A549 (cell line): ENCODE data around the gene NOX3. TPM values are rescaled to one million over a fixed set of nuclear protein-coding genes. Genes with fewer than 3 reads are reported as not detected.
"Not testable (repeated sequence)": the region's sequence is repeated elsewhere in the genome, so short reads cannot be mapped to it uniquely, and the experiment has no call there.

Experiments
- ATAC-seq, 2 experiments: fragments of 200-7000 bp in 1 of 2; fragments of >200 bp in 1 of 2; cut with Nextera tagmentation in 1 of 2; cut with Tn5 transposase in 1 of 2; 3 replicates each; pipeline versions ENCODE4 v1.8.0 to v1.9.1; 2018 to 2020; ENCODE audit warnings: mild to moderate bottlenecking in 1 of 2, moderate library complexity in 1 of 2
- CTCF ChIA-PET: fragments of 300-600 bp; sonication (Branson Sonifier 250); formaldehyde crosslinking; extraction: SDS; loops from one replicate; lab custom pipeline; 2021; ENCODE audit warnings: antibody characterized with exemption, inconsistent platforms; lab: Yijun Ruan, JAX
- POLR2A ChIA-PET: fragments of 350-600 bp; formaldehyde crosslinking; extraction: SDS; loops from one replicate; lab custom pipeline; 2021; ENCODE audit warnings: antibody characterized with exemption, inconsistent platforms; lab: Yijun Ruan, JAX
- DNase-seq, 2 experiments: peaks; one replicate each; pipeline versions ENCODE4 v3.0.0 to v3.0.0-alpha.2; 2011 to 2016; ENCODE audit warnings: low read depth in 1 of 2, low spot score in 1 of 2
- FAIRE-seq: peaks from 2 replicates; lab custom pipeline; 2011; peaks lifted over from hg19 to GRCh38; lab: Jason Lieb, UNC
- H3K27ac ChIP-seq, 2 experiments: fragments of >200 bp; sonication (Bioruptor Twin); formaldehyde crosslinking; 3 replicates each; pipeline ENCODE4 v1.5.1; 2016 to 2017
- H3K4me1 ChIP-seq: fragments of >200 bp; sonication (Bioruptor Twin); formaldehyde crosslinking; 3 replicates; pipeline ENCODE4 v1.6.1; 2016
- H3K4me2 ChIP-seq: fragments of >200 bp; sonication (Bioruptor Twin); formaldehyde crosslinking; 3 replicates; pipeline ENCODE4 v1.6.1; 2016
- H3K4me3 ChIP-seq: fragments of >200 bp; sonication (Bioruptor Twin); formaldehyde crosslinking; 3 replicates; pipeline ENCODE4 v1.5.1; 2016
- H3K9me3 ChIP-seq: fragments of >200 bp; sonication (Bioruptor Twin); formaldehyde crosslinking; 3 replicates; pipeline ENCODE4 v1.6.1; 2016
- ATOH8 ChIP-seq: fragments of 250-450 bp; sonication (Bioruptor Pico); IDR thresholded peaks from 2 replicates; pipeline ENCODE4 v1.5.0; 2020; ENCODE audit warnings: low read depth, mild to moderate bottlenecking, moderate library complexity
- CBX8 ChIP-seq: fragments of 200-600 bp; sonication (generic); IDR thresholded peaks from 2 replicates; pipeline ENCODE4 v1.6.1; 2016
- CHD4 ChIP-seq: fragments of 200-600 bp; sonication (generic); IDR thresholded peaks from 2 replicates; pipeline ENCODE4 v1.6.1; 2016; ENCODE audit warnings: antibody characterized with exemption, mild to moderate bottlenecking, borderline replicate concordance
- CTCF ChIP-seq: fragments of >200 bp; sonication (Bioruptor Twin); formaldehyde crosslinking; IDR thresholded peaks from 3 replicates; pipeline ENCODE4 v1.5.1; 2016
- EHF ChIP-seq: fragments of 250-450 bp; sonication (Bioruptor Pico); IDR thresholded peaks from 2 replicates; pipeline ENCODE4 v1.5.0; 2020; ENCODE audit warnings: mild to moderate bottlenecking
- EHMT2 ChIP-seq: fragments of 200-600 bp; sonication (generic); IDR thresholded peaks from 2 replicates; pipeline ENCODE4 v1.6.1; 2016; ENCODE audit warnings: antibody characterized with exemption, low read depth, mild to moderate bottlenecking, moderate library complexity
- ESRRA ChIP-seq: fragments of 150-350 bp; IDR thresholded peaks from 2 replicates; pipeline ENCODE4 v1.6.1; 2014; ENCODE audit warnings: mild to moderate bottlenecking, low read length, borderline replicate concordance
- FOXS1 ChIP-seq: fragments of 250-450 bp; sonication (Bioruptor Pico); IDR thresholded peaks from 2 replicates; pipeline ENCODE4 v1.5.0; 2020; ENCODE audit warnings: mild to moderate bottlenecking, moderate library complexity
- JUNB ChIP-seq: fragments of >200 bp; sonication (Bioruptor Twin); formaldehyde crosslinking; IDR thresholded peaks from 2 replicates; pipeline ENCODE4 v1.6.1; 2016
- MAZ ChIP-seq: fragments of 150-350 bp; IDR thresholded peaks from 2 replicates; pipeline ENCODE4 v1.6.1; 2014; ENCODE audit warnings: antibody characterized with exemption, low read depth, low read length, borderline replicate concordance
- MYC ChIP-seq: IDR thresholded peaks from 2 replicates; pipeline ENCODE4 v1.6.1; 2012; ENCODE audit warnings: mild to moderate bottlenecking, inconsistent platforms, low read length, improper control_type of control experiment, borderline replicate concordance
- PHF8 ChIP-seq: fragments of 200-600 bp; sonication (generic); IDR thresholded peaks from 2 replicates; pipeline ENCODE4 v1.6.1; 2016; ENCODE audit warnings: low read depth, mild to moderate bottlenecking, antibody characterized with exemption, moderate library complexity, borderline replicate concordance
- POLR2A ChIP-seq: IDR thresholded peaks from 2 replicates; pipeline ENCODE4 v1.6.1; 2012; ENCODE audit warnings: mild to moderate bottlenecking, low read length
- POLR2AphosphoS2 ChIP-seq: conservative IDR thresholded peaks from 2 replicates; pipeline ENCODE4 v1.6.1; 2012; ENCODE audit warnings: low read length, improper control_type of control experiment, inconsistent platforms
- RARB ChIP-seq: fragments of 250-450 bp; sonication (Bioruptor Pico); IDR thresholded peaks from 2 replicates; pipeline ENCODE4 v1.8.0; 2021; ENCODE audit warnings: mild to moderate bottlenecking, moderate library complexity
- RCOR1 ChIP-seq: fragments of 150-350 bp; IDR thresholded peaks from 2 replicates; pipeline ENCODE4 v1.6.1; 2014; ENCODE audit warnings: antibody characterized with exemption, low read length, low read depth
- RNF2 ChIP-seq: fragments of 200-600 bp; sonication (generic); IDR thresholded peaks from 2 replicates; pipeline ENCODE4 v1.6.1; 2016; ENCODE audit warnings: low read depth, mild to moderate bottlenecking, antibody characterized with exemption, moderate library complexity, borderline replicate concordance
- TP53 ChIP-seq: fragments of 250-450 bp; sonication (Bioruptor Pico); IDR thresholded peaks from 2 replicates; pipeline ENCODE4 v1.5.0; 2021; ENCODE audit warnings: mild to moderate bottlenecking, moderate library complexity
- ZFP36 ChIP-seq: fragments of 450-650 bp; IDR thresholded peaks from 2 replicates; pipeline ENCODE4 v1.6.1; 2014; ENCODE audit warnings: borderline replicate concordance; ENCODE audit not compliant: partially characterized antibody
- WGBS: methylation state at CpG from one replicate; pipeline ENCODE4 v1.1.6; 2017; ENCODE audit errors: missing lambda C conversion rate; 5-methylcytosine and 5-hydroxymethylcytosine counted together
- polyA plus RNA-seq, 4 experiments: library from polyadenylated mRNA; depleted of rRNA in 3 of 4; stranded (reverse); fragments of >200 nt; fragmentation: RNase III in 1 of 4; extraction: RNeasy Plus Mini Kit Qiagen cat#74134 plus additional on column Dnase treatment in 1 of 4; gene quantifications; 2 replicates in 3 of 4; 3 replicates in 1 of 4; pipeline ENCODE4 v1.2.3, GENCODE V29; 2011 to 2017
- TF ChIP-seq, protein P1 (sequence below): fragments of 150-350 bp; IDR thresholded peaks from 2 replicates; pipeline ENCODE4 v1.6.1; 2014; ENCODE audit warnings: low read depth, mild to moderate bottlenecking, low read length
- TF ChIP-seq, protein P2 (sequence below): fragments of 250-450 bp; sonication (Bioruptor Pico); IDR thresholded peaks from 2 replicates; pipeline ENCODE4 v1.5.0; 2021; ENCODE audit warnings: mild to moderate bottlenecking, moderate library complexity, borderline replicate concordance
- TF ChIP-seq, protein P3 (sequence below): fragments of 450-650 bp; IDR thresholded peaks from 2 replicates; pipeline ENCODE4 v1.6.1; 2014; ENCODE audit warnings: antibody characterized with exemption

The NOX3 gene
- polyA plus RNA-seq, 2 of the 4 experiments (the other 2 are of a cell fraction), result not detected

GRCh38 chr6:155452576-155452975 lies 3.1 kb downstream of the NOX3 start:
- DNase-seq, result no peak
- POLR2A ChIA-PET, result no interaction called here
- CTCF ChIA-PET, result no interaction called here

GRCh38 chr6:155451530-155451929 lies 4.1 kb downstream of the NOX3 start:
- H3K4me1 ChIP-seq, CTCF ChIA-PET, FAIRE-seq, H3K27ac ChIP-seq, H3K4me2 ChIP-seq, ATAC-seq, H3K4me3 ChIP-seq, POLR2A ChIA-PET, H3K9me3 ChIP-seq, DNase-seq: not testable (repeated sequence)
- WGBS, result 83% methylated on average over 7 of the region's 7 CpGs

More at GRCh38 chr6:155452576-155452975, 3.1 kb downstream of the NOX3 start:
- Histone ChIP-seq H3K27ac (no peak overlapping the region), H3K4me1 (no peaks in the 10 kb centered on the region), H3K4me2 (no peak overlapping the region), H3K9me3 (no peaks in the 10 kb centered on the region)
- ATAC-seq, result no peak
- TF ChIP-seq, protein P1, sequence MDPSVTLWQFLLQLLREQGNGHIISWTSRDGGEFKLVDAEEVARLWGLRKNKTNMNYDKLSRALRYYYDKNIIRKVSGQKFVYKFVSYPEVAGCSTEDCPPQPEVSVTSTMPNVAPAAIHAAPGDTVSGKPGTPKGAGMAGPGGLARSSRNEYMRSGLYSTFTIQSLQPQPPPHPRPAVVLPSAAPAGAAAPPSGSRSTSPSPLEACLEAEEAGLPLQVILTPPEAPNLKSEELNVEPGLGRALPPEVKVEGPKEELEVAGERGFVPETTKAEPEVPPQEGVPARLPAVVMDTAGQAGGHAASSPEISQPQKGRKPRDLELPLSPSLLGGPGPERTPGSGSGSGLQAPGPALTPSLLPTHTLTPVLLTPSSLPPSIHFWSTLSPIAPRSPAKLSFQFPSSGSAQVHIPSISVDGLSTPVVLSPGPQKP, result no peak
- TF ChIP-seq CBX8 (no peak), ZFP36 (no peak), POLR2AphosphoS2 (no peak), ATOH8 (CRISPR knock-in tag) (no peak), POLR2A (no peak), CTCF (no peak), RARB (no peak), TP53 (CRISPR knock-in tag) (no peak), MAZ (no peak), JUNB (no peak), MYC (no peak), EHF (no peak)
- TF ChIP-seq, all 56 proteins: peak for 0
- FAIRE-seq, result no peak
- no peak overlapping the region for H3K4me3 ChIP-seq
- 94% methylated on average over 3 of the region's 3 CpGs for WGBS

DNA sequence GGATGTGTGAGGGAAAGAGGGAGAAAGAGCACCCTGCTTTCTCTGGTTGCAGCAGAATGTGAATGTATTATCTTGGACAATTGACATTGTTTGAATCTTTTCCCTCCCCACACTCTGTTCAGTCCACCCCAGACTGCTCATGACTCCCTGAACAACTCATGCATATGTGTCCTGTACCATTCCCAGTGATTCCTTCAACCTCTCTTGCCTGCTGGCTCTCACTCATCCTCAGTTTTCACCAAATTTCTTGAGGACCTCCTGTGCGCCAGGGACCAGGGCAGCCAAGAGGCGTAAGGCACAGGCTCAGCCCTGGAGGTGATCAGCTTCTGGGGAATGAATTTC lies 5.4 kb downstream of the NOX3 start:
- 100% methylated on average over 2 of the region's 2 CpGs for WGBS
- ChIA-PET CTCF (no interaction called here), POLR2A (no interaction called here)
- H3K9me3 ChIP-seq, result no peaks in the 10 kb centered on the region
- ATAC-seq (no peak), DNase-seq (no peak), FAIRE-seq (no peak)
- H3K27ac ChIP-seq, result no peak overlapping the region
- H3K4me2 ChIP-seq, result no peak overlapping the region
- no peak overlapping the region for H3K4me3 ChIP-seq
- TF ChIP-seq TP53 (CRISPR knock-in tag), result no peak
- no peak for TF ChIP-seq RNF2
- TF ChIP-seq, protein P2, sequence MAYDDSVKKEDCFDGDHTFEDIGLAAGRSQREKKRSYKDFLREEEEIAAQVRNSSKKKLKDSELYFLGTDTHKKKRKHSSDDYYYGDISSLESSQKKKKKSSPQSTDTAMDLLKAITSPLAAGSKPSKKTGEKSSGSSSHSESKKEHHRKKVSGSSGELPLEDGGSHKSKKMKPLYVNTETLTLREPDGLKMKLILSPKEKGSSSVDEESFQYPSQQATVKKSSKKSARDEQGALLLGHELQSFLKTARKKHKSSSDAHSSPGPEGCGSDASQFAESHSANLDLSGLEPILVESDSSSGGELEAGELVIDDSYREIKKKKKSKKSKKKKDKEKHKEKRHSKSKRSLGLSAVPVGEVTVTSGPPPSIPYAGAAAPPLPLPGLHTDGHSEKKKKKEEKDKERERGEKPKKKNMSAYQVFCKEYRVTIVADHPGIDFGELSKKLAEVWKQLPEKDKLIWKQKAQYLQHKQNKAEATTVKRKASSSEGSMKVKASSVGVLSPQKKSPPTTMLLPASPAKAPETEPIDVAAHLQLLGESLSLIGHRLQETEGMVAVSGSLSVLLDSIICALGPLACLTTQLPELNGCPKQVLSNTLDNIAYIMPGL, result no peak
- no peak for TF ChIP-seq ESRRA
- no peak for TF ChIP-seq ZFP36
- TF ChIP-seq, protein P3, sequence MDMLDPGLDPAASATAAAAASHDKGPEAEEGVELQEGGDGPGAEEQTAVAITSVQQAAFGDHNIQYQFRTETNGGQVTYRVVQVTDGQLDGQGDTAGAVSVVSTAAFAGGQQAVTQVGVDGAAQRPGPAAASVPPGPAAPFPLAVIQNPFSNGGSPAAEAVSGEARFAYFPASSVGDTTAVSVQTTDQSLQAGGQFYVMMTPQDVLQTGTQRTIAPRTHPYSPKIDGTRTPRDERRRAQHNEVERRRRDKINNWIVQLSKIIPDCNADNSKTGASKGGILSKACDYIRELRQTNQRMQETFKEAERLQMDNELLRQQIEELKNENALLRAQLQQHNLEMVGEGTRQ, result no peak
- TF ChIP-seq MYC, result no peak
- no peak for TF ChIP-seq ATOH8 (CRISPR knock-in tag)
- TF ChIP-seq RCOR1, result no peak
- TF ChIP-seq CTCF, result no peak
- no peak for TF ChIP-seq EHMT2
- TF ChIP-seq CHD4, result no peak
- TF ChIP-seq PHF8, result no peak
- no peak for TF ChIP-seq FOXS1 (CRISPR knock-in tag)
- H3K4me1 ChIP-seq, result no peaks in the 10 kb centered on the region
